ENCODE data around the gene NCOA4.
"Not testable (repeated sequence)": the region's sequence is repeated elsewhere in the genome, so short reads cannot be mapped to it uniquely, and the experiment has no call there.

The NCOA4 gene

DNA sequence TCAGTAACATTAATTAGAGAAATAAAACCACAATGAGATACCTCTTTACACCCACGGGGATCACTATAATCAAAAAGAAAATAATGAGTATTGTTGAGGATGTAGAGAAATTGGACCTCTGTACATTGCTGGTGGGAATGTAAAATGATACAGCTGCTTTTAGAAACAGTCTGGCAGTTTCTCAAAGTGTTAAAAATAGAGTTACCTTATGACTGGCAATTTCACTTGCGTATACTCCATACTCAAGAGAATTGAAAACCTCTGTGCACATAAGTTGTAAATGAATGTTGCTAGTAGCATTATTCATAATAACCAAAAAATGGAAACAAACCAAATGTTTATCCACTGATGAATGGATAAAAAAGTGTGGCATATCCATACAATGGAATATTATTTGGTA is 51.9 kb downstream of the NCOA4 start:
- not testable (repeated sequence) for DNase-seq

DNA sequence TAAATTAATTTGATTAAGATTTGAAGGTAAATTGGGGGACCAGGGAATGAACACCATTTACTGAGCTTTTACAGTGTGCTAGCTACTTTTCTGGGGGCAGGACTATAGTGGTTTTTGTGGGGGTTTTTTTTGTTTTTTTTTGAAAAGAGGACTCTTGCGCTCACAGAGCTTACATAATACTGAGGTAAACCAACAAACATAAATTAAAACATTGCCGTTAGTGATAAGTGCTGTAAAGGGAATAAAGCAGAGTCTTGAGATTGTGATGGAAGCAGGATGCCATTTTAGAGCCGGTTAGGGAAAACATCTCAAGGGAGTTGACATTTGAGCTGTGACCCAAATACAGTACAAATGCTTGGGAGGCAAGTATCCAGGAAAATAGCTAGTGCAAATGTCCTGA is 56.4 kb downstream of the NCOA4 start:
- not testable (repeated sequence) for DNase-seq

GRCh38 chr10:45972813-45973169 is 57.6 kb downstream of the NCOA4 start:
- not testable (repeated sequence) for DNase-seq

- peak; percentile 92 for DNase-seq
Measured at GRCh38 chr10:45972106-45972812, 58.2 kb downstream of the NCOA4 start, which contains the start of gene TIMM23. Gene TIMM23 (plus strand): TSS chr10:45972489. CDS start chr10:45972625, 136 bp downstream.

- DNase-seq: not testable (repeated sequence)
Measured at GRCh38 chr10:45971742-45972105, 58.7 kb downstream of the NCOA4 start.

DNA sequence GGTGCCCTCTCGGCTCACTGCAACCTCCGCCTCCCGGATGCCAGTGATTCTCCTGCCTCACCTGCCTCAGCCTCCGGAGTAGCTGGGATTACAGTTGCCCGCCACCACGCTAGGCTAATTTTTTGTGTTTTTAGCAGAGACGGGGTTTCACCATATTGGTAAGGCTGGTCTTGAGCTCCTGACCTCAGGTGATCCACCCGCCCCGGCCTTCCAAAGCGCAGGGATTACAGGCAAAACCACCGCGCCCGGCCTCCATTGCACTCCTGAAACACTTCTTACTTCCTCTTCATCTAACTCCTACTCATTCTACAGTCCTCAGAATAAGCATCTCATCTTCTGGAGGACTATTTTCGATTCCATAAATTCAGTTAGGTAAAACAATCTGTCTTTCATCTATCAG is 59.4 kb downstream of the NCOA4 start:
- DNase-seq: not testable (repeated sequence)

DNA sequence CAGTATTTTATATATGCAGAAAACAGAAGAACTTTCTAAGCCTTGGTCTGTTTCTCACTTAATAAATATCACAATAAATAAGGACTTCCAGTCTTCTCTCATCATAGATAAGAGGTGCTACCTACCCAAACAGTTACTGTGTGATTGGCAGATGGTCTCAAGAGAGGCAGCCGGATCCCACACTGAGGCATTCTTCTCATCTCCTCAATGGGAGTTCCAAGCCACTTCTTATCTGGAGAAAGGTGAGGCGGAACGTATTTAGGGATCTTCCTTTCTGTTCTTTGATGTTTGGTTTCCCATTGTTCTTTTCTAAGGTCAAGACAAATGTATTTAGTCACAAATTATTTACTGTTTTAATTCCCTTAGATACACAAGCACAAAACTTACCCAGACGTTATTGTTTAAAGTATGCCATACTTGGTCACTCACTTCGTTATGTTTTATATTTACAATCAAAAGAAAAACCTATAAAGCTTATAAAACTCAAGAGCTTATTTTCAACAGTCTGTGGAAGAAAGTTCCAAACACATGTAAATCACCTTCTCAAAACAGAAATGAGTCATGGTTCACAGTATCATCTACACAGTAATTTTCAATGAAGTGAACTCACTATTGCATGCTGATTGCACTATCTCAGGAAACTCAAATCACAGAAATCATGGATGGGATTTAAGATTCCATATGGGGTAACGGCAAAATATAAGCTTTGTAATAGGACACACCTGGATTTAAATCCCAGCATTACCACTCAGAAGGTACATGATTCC is 67.6 kb downstream of the NCOA4 start:
- DNase-seq: not testable (repeated sequence)

DNA sequence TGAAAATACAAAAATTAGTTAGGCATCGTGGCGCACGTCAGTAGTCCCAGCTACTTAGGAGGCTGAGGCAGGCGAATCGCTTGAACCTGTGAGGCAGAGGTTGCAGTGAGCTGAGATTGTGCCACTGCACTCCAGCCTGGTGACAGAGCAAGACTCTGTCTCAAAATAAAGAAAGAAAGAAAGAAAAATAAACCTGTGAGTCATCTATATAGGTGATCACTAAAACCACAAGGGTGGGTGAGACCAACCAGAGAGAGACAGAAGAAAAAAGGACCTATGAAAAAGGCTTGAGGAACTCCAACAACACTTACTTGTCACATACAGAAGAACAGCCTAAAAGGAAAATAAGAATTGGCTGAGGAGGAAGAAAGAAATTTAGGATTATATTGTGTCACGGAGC is 72.5 kb downstream of the NCOA4 start:
- DNase-seq: not testable (repeated sequence)

GRCh38 chr10:45956634-45957033 is 73.8 kb downstream of the NCOA4 start:
- not testable (repeated sequence) for DNase-seq

Measured in activated CD8-positive, alpha-beta memory T cell treated with anti-CD3 and anti-CD28 coated beads, Interleukin-2, amount 50 U/mL, for 48 hours (primary cell).